Right atrium auricular region (tissue), 2 donors: ENCODE data around the gene ANP32B. TPM values are rescaled to one million over a fixed set of nuclear protein-coding genes. Genes with fewer than 3 reads are reported as not detected.

ENCODE experiments used
- DNase-seq: peaks from one replicate; pipeline ENCODE4 v3.0.0-alpha.2; 2019; ENCODE audit warnings: low spot score
- H3K27ac ChIP-seq, 2 donors: fragments of 200-600 bp; sonication (generic); 1 replicate in 1 of 2; 2 replicates in 1 of 2; pipeline ENCODE4 v1.5.1; 2016 to 2019
- H3K27me3 ChIP-seq, 2 donors: fragments of 200-600 bp; sonication (generic); one replicate each; pipeline versions ENCODE4 v1.5.1 to v1.6.0; 2017 to 2019
- H3K36me3 ChIP-seq: fragments of 200-600 bp; sonication (generic); one replicate; pipeline ENCODE4 v1.5.1; 2016
- H3K4me1 ChIP-seq, 2 donors: fragments of 200-600 bp; sonication (generic); one replicate each; pipeline versions ENCODE4 v1.5.1 to v1.6.0; 2017 to 2019
- H3K4me3 ChIP-seq, 2 donors: fragments of 200-600 bp; sonication (generic); 1 replicate in 1 of 2; 2 replicates in 1 of 2; pipeline ENCODE4 v1.5.1; 2017 to 2019; ENCODE audit warnings: mild to moderate bottlenecking in 1 of 2, moderate library complexity in 1 of 2
- H3K9me3 ChIP-seq, 2 donors: fragments of 200-600 bp; sonication (generic); one replicate each; pipeline ENCODE4 v1.5.1; 2019
- CTCF ChIP-seq, 2 donors: fragments of 200-600 bp; sonication (generic); IDR thresholded peaks; one replicate each; pipeline ENCODE4 v1.5.1; 2019; ENCODE audit warnings: antibody characterized with exemption in 2 of 2
- total RNA-seq, 2 donors: library from RNA; depleted of rRNA; stranded (reverse); fragments of >200 nt; gene quantifications; one replicate each; pipeline ENCODE4 v1.1.0, GENCODE V29; 2016

ANP32B gene
- 10 to 100 TPM; 19.5 to 26.8 TPM for total RNA-seq

GRCh38 chr9:97982683-97983588 lies at the start of gene ANP32B:
ANP32B (plus strand) TSS chr9:97983341; CDS start chr9:97983556, 215 bp downstream.
- Histone ChIP-seq H3K9me3 (no peaks in the 10 kb centered on the region), H3K27me3 (no peaks in the 10 kb centered on the region), H3K27ac (peak within 1 kb of the TSS; percentile 98 to 99), H3K4me1 (peaks cover 0 to 46% of the 10 kb centered on the region in 2 donors), H3K36me3 (no peaks in the 10 kb centered on the region), H3K4me3 (peak within 1 kb of the TSS; percentile 93 to 94)
- peak; percentile 87 for DNase-seq
- TF ChIP-seq CTCF (IDR thresholded peaks at IDR 0.05) = peak; percentile 92 to 98

- no peak for DNase-seq
- no peak for TF ChIP-seq CTCF (IDR thresholded peaks at IDR 0.05)
- H3K36me3 ChIP-seq = no peaks in the 10 kb centered on the region
- H3K27me3 ChIP-seq = no peaks in the 10 kb centered on the region
- H3K4me3 ChIP-seq = no peak overlapping the region
- H3K9me3 ChIP-seq = no peaks in the 10 kb centered on the region
- H3K27ac ChIP-seq = no peak overlapping the region
- no peaks in the 10 kb centered on the region for H3K4me1 ChIP-seq
Observed at GRCh38 chr9:97934321-97935115, 48.6 kb upstream of the ANP32B start.

GRCh38 chr9:97935276-97935675 lies 47.9 kb upstream of the ANP32B start:
- no peak overlapping the region for H3K4me3 ChIP-seq
- no peaks in the 10 kb centered on the region for H3K27me3 ChIP-seq
- no peak for DNase-seq
- no peaks in the 10 kb centered on the region for H3K9me3 ChIP-seq
- no peaks in the 10 kb centered on the region for H3K36me3 ChIP-seq
- H3K4me1 ChIP-seq = no peaks in the 10 kb centered on the region
- no peak overlapping the region for H3K27ac ChIP-seq
- TF ChIP-seq CTCF (IDR thresholded peaks at IDR 0.05) = no peak

GRCh38 chr9:97936998-97937397 lies 46.1 kb upstream of the ANP32B start:
- Histone ChIP-seq H3K27ac (no peak overlapping the region), H3K4me1 (no peaks in the 10 kb centered on the region), H3K36me3 (no peaks in the 10 kb centered on the region), H3K9me3 (no peaks in the 10 kb centered on the region), H3K4me3 (no peak overlapping the region), H3K27me3 (no peaks in the 10 kb centered on the region)
- DNase-seq = no peak
- TF ChIP-seq CTCF (IDR thresholded peaks at IDR 0.05) = no peak

- no peak for TF ChIP-seq CTCF (IDR thresholded peaks at IDR 0.05)
Observed at GRCh38 chr9:97938081-97938644, 45.0 kb upstream of the ANP32B start, which contains the start of gene HEMGN. HEMGN (minus strand) TSS chr9:97938172; CDS start chr9:97938136, 36 bp downstream.

More at GRCh38 chr9:97938081-97938644, 45.0 kb upstream of the ANP32B start, which contains the start of gene HEMGN:
- H3K9me3 ChIP-seq = no peaks in the 10 kb centered on the region
- DNase-seq = no peak
- no peaks in the 10 kb centered on the region for H3K36me3 ChIP-seq
- H3K27me3 ChIP-seq = no peaks in the 10 kb centered on the region
- H3K4me3 ChIP-seq = no peak within 1 kb of the TSS
- H3K27ac ChIP-seq = no peak within 1 kb of the TSS
- H3K4me1 ChIP-seq = no peaks in the 10 kb centered on the region
